Effector memory CD8-positive, alpha-beta T cell (primary cell): ENCODE results near the gene NKX2-4.

Experiments used
- ATAC-seq: fragments of 150-1000 bp; cut with Tn5 transposase; replicated peaks from 2 replicates; pipeline ENCODE4 v1.10.0; 2021; ENCODE audit warnings: mild to moderate bottlenecking, moderate library complexity
- DNase-seq, 3 experiments: peaks; one replicate each; pipeline ENCODE4 v3.0.0; 2021
- H3K27ac Mint-ChIP-seq, 2 donors: one replicate each; pipeline ENCODE4 v1.8.0; 2022; ENCODE audit warnings: mild to moderate bottlenecking in 2 of 2, mixed read lengths in 2 of 2, moderate library complexity in 2 of 2
- H3K27me3 Mint-ChIP-seq, 2 donors: one replicate each; pipeline ENCODE4 v1.8.0; 2022; ENCODE audit warnings: mixed read lengths in 2 of 2
- H3K36me3 Mint-ChIP-seq: one replicate; pipeline ENCODE4 v1.8.0; 2022; ENCODE audit warnings: mild to moderate bottlenecking, moderate library complexity, mixed read lengths; ENCODE audit not compliant: insufficient read depth
- H3K4me1 Mint-ChIP-seq, 2 donors: one replicate each; pipeline ENCODE4 v1.8.0; 2022; ENCODE audit warnings: low read depth in 2 of 2, mixed read lengths in 2 of 2
- H3K4me3 Mint-ChIP-seq, 2 donors: one replicate each; pipeline ENCODE4 v1.8.0; 2022; ENCODE audit warnings: mild to moderate bottlenecking in 2 of 2, mixed read lengths in 2 of 2, moderate library complexity in 2 of 2
- H3K9me3 Mint-ChIP-seq, 2 donors: one replicate each; pipeline ENCODE4 v1.8.0; 2022; ENCODE audit warnings: mixed read lengths in 2 of 2

NKX2-4 gene

GRCh38 chr20:21399005-21399475, 1.7 kb upstream of the NKX2-4 start:
- Mint-ChIP-seq H3K27ac (no peak overlapping the region), H3K36me3 (peaks cover 6% of the 10 kb centered on the region), H3K9me3 (no peaks in the 10 kb centered on the region), H3K4me1 (peaks cover 4 to 5% of the 10 kb centered on the region in 2 donors), H3K4me3 (no peak overlapping the region), H3K27me3 (peaks cover 67 to 69% of the 10 kb centered on the region in 2 donors)
- ATAC-seq (no peak), DNase-seq (no peak)

GRCh38 chr20:21398109-21399004, 1.0 kb upstream of the NKX2-4 start:
- Mint-ChIP-seq H3K4me3 (peak overlapping the region; percentile 59 to 67), H3K27ac (peak overlapping the region in 1 of 2 donors; percentile 65), H3K4me1 (peaks cover 4 to 5% of the 10 kb centered on the region in 2 donors), H3K9me3 (no peaks in the 10 kb centered on the region), H3K36me3 (peaks cover 6% of the 10 kb centered on the region), H3K27me3 (peaks cover 66 to 72% of the 10 kb centered on the region in 2 donors)
- ATAC-seq, result no peak
- DNase-seq, result no peak

- Mint-ChIP-seq H3K27me3 (peaks cover 69 to 72% of the 10 kb centered on the region in 2 donors), H3K27ac (no peak overlapping the region), H3K9me3 (no peaks in the 10 kb centered on the region), H3K4me3 (no peak overlapping the region), H3K4me1 (peaks cover 8% of the 10 kb centered on the region in 2 donors), H3K36me3 (peaks cover 10% of the 10 kb centered on the region)
- peak; percentile 39 for ATAC-seq
- DNase-seq, result no peak
These were observed 556 bp downstream of the NKX2-4 start for GRCh38 chr20:21396599-21397340.

- DNase-seq (peak; percentile 21 to 47 (median 37)), ATAC-seq (peak; percentile 82)
- Mint-ChIP-seq H3K27ac (no peak overlapping the region), H3K4me3 (peak overlapping the region; percentile 37 to 43), H3K9me3 (no peaks in the 10 kb centered on the region), H3K36me3 (peaks cover 11% of the 10 kb centered on the region), H3K4me1 (peaks cover 10% of the 10 kb centered on the region in 2 donors), H3K27me3 (peaks cover 62 to 70% of the 10 kb centered on the region in 2 donors)
These were observed 1.4 kb downstream of the NKX2-4 start for GRCh38 chr20:21395666-21396598.

- peaks cover 10% of the 10 kb centered on the region in 2 donors for H3K4me1 Mint-ChIP-seq
- no peak overlapping the region for H3K27ac Mint-ChIP-seq
- ATAC-seq, result no peak
These were observed 2.2 kb downstream of the NKX2-4 start for GRCh38 chr20:21395051-21395665.

GRCh38 chr20:21394551-21394950, 2.8 kb downstream of the NKX2-4 start:
- no peaks in the 10 kb centered on the region for H3K9me3 Mint-ChIP-seq
- H3K4me1 Mint-ChIP-seq, result peaks cover 10% of the 10 kb centered on the region in 2 donors
- DNase-seq, result no peak
- peaks cover 15% of the 10 kb centered on the region for H3K36me3 Mint-ChIP-seq
- no peak overlapping the region for H3K27ac Mint-ChIP-seq
- no peak overlapping the region for H3K4me3 Mint-ChIP-seq
- no peak for ATAC-seq
- H3K27me3 Mint-ChIP-seq, result peaks cover 50 to 63% of the 10 kb centered on the region in 2 donors

More at GRCh38 chr20:21395051-21395665, 2.2 kb downstream of the NKX2-4 start:
- Mint-ChIP-seq H3K9me3 (no peaks in the 10 kb centered on the region), H3K36me3 (peaks cover 14% of the 10 kb centered on the region), H3K4me3 (peak overlapping the region; percentile 23 to 43), H3K27me3 (peaks cover 55 to 64% of the 10 kb centered on the region in 2 donors)
- DNase-seq, result no peak

- no peak overlapping the region for H3K27ac Mint-ChIP-seq
- peaks cover 15% of the 10 kb centered on the region for H3K36me3 Mint-ChIP-seq
- ATAC-seq, result no peak
- no peak for DNase-seq
- H3K9me3 Mint-ChIP-seq, result no peaks in the 10 kb centered on the region
- peaks cover 10% of the 10 kb centered on the region in 2 donors for H3K4me1 Mint-ChIP-seq
- H3K4me3 Mint-ChIP-seq, result no peak overlapping the region
- peaks cover 44 to 58% of the 10 kb centered on the region in 2 donors for H3K27me3 Mint-ChIP-seq
These were observed 3.4 kb downstream of the NKX2-4 start for GRCh38 chr20:21393816-21394519.

- ATAC-seq, result no peak
- H3K27ac Mint-ChIP-seq, result no peak overlapping the region
- H3K9me3 Mint-ChIP-seq, result no peaks in the 10 kb centered on the region
- peaks cover 15% of the 10 kb centered on the region for H3K36me3 Mint-ChIP-seq
- no peak for DNase-seq
- H3K4me1 Mint-ChIP-seq, result peaks cover 10% of the 10 kb centered on the region in 2 donors
- no peak overlapping the region for H3K4me3 Mint-ChIP-seq
- H3K27me3 Mint-ChIP-seq, result peaks cover 36 to 50% of the 10 kb centered on the region in 2 donors
These were observed 4.2 kb downstream of the NKX2-4 start for GRCh38 chr20:21393166-21393565.

- Mint-ChIP-seq H3K27me3 (peaks cover 28 to 40% of the 10 kb centered on the region in 2 donors), H3K9me3 (no peaks in the 10 kb centered on the region), H3K36me3 (peaks cover 10% of the 10 kb centered on the region), H3K4me1 (peaks cover 10% of the 10 kb centered on the region in 2 donors), H3K4me3 (peak overlapping the region in 1 of 2 donors; percentile 45), H3K27ac (no peak overlapping the region)
- DNase-seq (no peak), ATAC-seq (no peak)
These were observed 5.4 kb downstream of the NKX2-4 start for GRCh38 chr20:21391972-21392352.

- Mint-ChIP-seq H3K36me3 (peaks cover 16% of the 10 kb centered on the region), H3K4me3 (peak overlapping the region in 1 of 2 donors; percentile 45), H3K4me1 (peaks cover 10% of the 10 kb centered on the region in 2 donors), H3K27ac (no peak overlapping the region), H3K27me3 (peaks cover 28 to 40% of the 10 kb centered on the region in 2 donors), H3K9me3 (no peaks in the 10 kb centered on the region)
- ATAC-seq, result peak; percentile 26
- no peak for DNase-seq
These were observed 5.9 kb downstream of the NKX2-4 start for GRCh38 chr20:21391185-21391971.

GRCh38 chr20:21390768-21391167, 6.6 kb downstream of the NKX2-4 start:
- Mint-ChIP-seq H3K4me3 (no peak overlapping the region), H3K27ac (no peak overlapping the region), H3K27me3 (peaks cover 28 to 37% of the 10 kb centered on the region in 2 donors), H3K36me3 (peaks cover 21% of the 10 kb centered on the region), H3K9me3 (no peaks in the 10 kb centered on the region), H3K4me1 (peaks cover 10% of the 10 kb centered on the region in 2 donors)
- DNase-seq (no peak), ATAC-seq (no peak)
